H9 (cell line): ENCODE data around the gene SLC22A15. TPM values are rescaled to one million over a fixed set of nuclear protein-coding genes. Genes with fewer than 3 reads are reported as not detected.

ENCODE experiments used
- DNase-seq: peaks from one replicate; pipeline ENCODE4 v3.0.0-alpha.2; 2017
- H2AFZ ChIP-seq: one replicate; pipeline ENCODE4 v1.6.1; 2013; ENCODE audit warnings: mild to moderate bottlenecking, low read length, control low read depth, moderate library complexity
- H2AK5ac ChIP-seq: 2 replicates; pipeline ENCODE4 v1.6.1; 2013; ENCODE audit warnings: low read length, control low read depth, mixed read lengths; ENCODE audit not compliant: insufficient read length
- H2BK120ac ChIP-seq: one replicate; pipeline ENCODE4 v1.6.1; 2013; ENCODE audit warnings: low read depth, mild to moderate bottlenecking, low read length, control low read depth, inconsistent platforms; ENCODE audit not compliant: poor library complexity, severe bottlenecking
- H2BK12ac ChIP-seq: 2 replicates; pipeline ENCODE4 v1.6.1; 2013; ENCODE audit warnings: low read length, control low read depth, mixed read lengths, low read depth; ENCODE audit not compliant: insufficient read length
- H2BK15ac ChIP-seq: 2 replicates; pipeline ENCODE4 v1.6.1; 2013; ENCODE audit warnings: low read depth, low read length, control low read depth
- H2BK20ac ChIP-seq: one replicate; pipeline ENCODE4 v1.6.1; 2013; ENCODE audit warnings: low read depth, mild to moderate bottlenecking, low read length, control low read depth, inconsistent platforms; ENCODE audit not compliant: poor library complexity, severe bottlenecking
- H2BK5ac ChIP-seq: 2 replicates; pipeline ENCODE4 v1.6.1; 2013; ENCODE audit warnings: low read length, control low read depth, mixed read lengths; ENCODE audit not compliant: insufficient read length
- H3K14ac ChIP-seq: 2 replicates; pipeline ENCODE4 v1.6.1; 2013; ENCODE audit warnings: low read length, control low read depth; ENCODE audit not compliant: insufficient read depth
- H3K18ac ChIP-seq: 2 replicates; pipeline ENCODE4 v1.6.1; 2013; ENCODE audit warnings: low read depth, mild to moderate bottlenecking, mixed read lengths, low read length, control low read depth; ENCODE audit not compliant: insufficient read length
- H3K23ac ChIP-seq: 2 replicates; pipeline ENCODE4 v1.6.1; 2013; ENCODE audit warnings: low read length, control low read depth, mixed read lengths, low read depth; ENCODE audit not compliant: insufficient read length
- H3K23me2 ChIP-seq: 2 replicates; pipeline ENCODE4 v1.6.1; 2013; ENCODE audit warnings: low read depth, mild to moderate bottlenecking, mixed read lengths, low read length, control low read depth; ENCODE audit not compliant: insufficient read length, poor library complexity, severe bottlenecking
- H3K27ac ChIP-seq: 2 replicates; pipeline ENCODE4 v1.5.1; 2013; ENCODE audit warnings: low read length, control low read depth, mixed read lengths, low read depth; ENCODE audit not compliant: insufficient read length
- H3K27me3 ChIP-seq: 2 replicates; pipeline ENCODE4 v1.6.1; 2013; ENCODE audit warnings: low read length, control low read depth, inconsistent platforms; ENCODE audit not compliant: insufficient read depth
- H3K4ac ChIP-seq: 2 replicates; pipeline ENCODE4 v1.6.1; 2013; ENCODE audit warnings: low read depth, mild to moderate bottlenecking, control low read depth, inconsistent platforms, low read length, moderate library complexity
- H3K4me1 ChIP-seq: 2 replicates; pipeline ENCODE4 v1.6.1; 2013; ENCODE audit warnings: low read length, control low read depth, inconsistent platforms; ENCODE audit not compliant: insufficient read depth
- H3K4me2 ChIP-seq: 2 replicates; pipeline ENCODE4 v1.6.1; 2013; ENCODE audit warnings: low read length, control low read depth, mixed read lengths; ENCODE audit not compliant: insufficient read length, insufficient read depth
- H3K56ac ChIP-seq: 2 replicates; pipeline ENCODE4 v1.6.1; 2013; ENCODE audit warnings: low read depth, mild to moderate bottlenecking, mixed read lengths, low read length, control low read depth; ENCODE audit not compliant: insufficient read length
- H3K79me1 ChIP-seq: 2 replicates; pipeline ENCODE4 v1.6.1; 2013; ENCODE audit warnings: low read depth, mild to moderate bottlenecking, moderate library complexity, low read length, control low read depth, inconsistent platforms; ENCODE audit not compliant: insufficient read depth, poor library complexity, severe bottlenecking
- H3K79me2 ChIP-seq: 2 replicates; pipeline ENCODE4 v1.6.1; 2013; ENCODE audit warnings: low read length, control low read depth, inconsistent platforms; ENCODE audit not compliant: insufficient read depth
- H3K9ac ChIP-seq: 2 replicates; pipeline ENCODE4 v1.6.1; 2013; ENCODE audit warnings: low read length, control low read depth, mixed read lengths; ENCODE audit not compliant: insufficient read length; ENCODE audit errors: extremely low read depth
- H3K9me3 ChIP-seq: one replicate; pipeline ENCODE4 v1.6.1; 2013; ENCODE audit warnings: low read depth, low read length, inconsistent platforms; ENCODE audit not compliant: control insufficient read depth
- H3T11ph ChIP-seq: one replicate; pipeline ENCODE4 v1.6.1; 2013; ENCODE audit warnings: mild to moderate bottlenecking, low read length, control low read depth, inconsistent platforms
- H4K20me1 ChIP-seq: one replicate; pipeline ENCODE4 v1.6.1; 2013; ENCODE audit not compliant: control insufficient read depth, insufficient read length, insufficient read depth
- H4K5ac ChIP-seq: 2 replicates; pipeline ENCODE4 v1.6.1; 2013; ENCODE audit warnings: low read depth, mild to moderate bottlenecking, mixed read lengths, low read length, control low read depth; ENCODE audit not compliant: insufficient read length
- H4K8ac ChIP-seq: replicated peaks from 2 replicates; pipeline ENCODE4 v1.6.1; 2013; ENCODE audit warnings: low read length, control low read depth, mixed read lengths, low read depth; ENCODE audit not compliant: insufficient read length
- H4K91ac ChIP-seq: 2 replicates; pipeline ENCODE4 v1.6.1; 2013; ENCODE audit warnings: low read depth, mild to moderate bottlenecking, moderate library complexity, mixed read lengths, low read length, control low read depth; ENCODE audit not compliant: insufficient read length
- H3K27ac Mint-ChIP-seq, 3 experiments: 2 replicates in 2 of 3; 3 replicates in 1 of 3; pipeline ENCODE4 v1.8.0; 2020 to 2021; ENCODE audit warnings: mixed read lengths in 3 of 3, mild to moderate bottlenecking in 1 of 3, moderate library complexity in 1 of 3
- H3K27me3 Mint-ChIP-seq: 2 replicates; pipeline ENCODE4 v1.8.0; 2021; ENCODE audit warnings: low read depth, mild to moderate bottlenecking, moderate library complexity, mixed read lengths
- H3K36me3 Mint-ChIP-seq, 3 experiments: 2 replicates in 2 of 3; 3 replicates in 1 of 3; pipeline ENCODE4 v1.8.0; 2020 to 2021; ENCODE audit warnings: low read depth in 3 of 3, mixed read lengths in 3 of 3; ENCODE audit not compliant: insufficient read depth in 1 of 3
- H3K4me1 Mint-ChIP-seq, 2 experiments: 2 replicates each; pipeline ENCODE4 v1.8.0; 2020; ENCODE audit warnings: mixed read lengths in 2 of 2
- H3K4me3 Mint-ChIP-seq, 2 experiments: 2 replicates in 1 of 2; 3 replicates in 1 of 2; pipeline ENCODE4 v1.8.0; 2020 to 2021; ENCODE audit warnings: mild to moderate bottlenecking in 2 of 2, mixed read lengths in 2 of 2, moderate library complexity in 1 of 2
- H3K9me3 Mint-ChIP-seq, 2 experiments: 2 replicates in 1 of 2; 3 replicates in 1 of 2; pipeline ENCODE4 v1.8.0; 2020; ENCODE audit warnings: mild to moderate bottlenecking in 2 of 2, mixed read lengths in 2 of 2, moderate library complexity in 1 of 2
- WGBS: extraction: QIAGEN DNeasy Blood & Tissue Kit; methylation state at CpG from one replicate; pipeline ENCODE4 v1.1.7; 2013; ENCODE audit warnings: missing lambda C conversion rate, low lambda C conversion rate, mixed read lengths; ENCODE audit not compliant: insufficient read length; ENCODE audit errors: extremely low coverage; 5-methylcytosine and 5-hydroxymethylcytosine counted together
- total RNA-seq: library from RNA; stranded (reverse); gene quantifications from 2 replicates; pipeline ENCODE4 v1.2.1, GENCODE V29; 2021
- TF ChIP-seq, protein P1 (sequence below): fragments of 200-600 bp; sonication (generic); conservative IDR thresholded peaks from 3 replicates; pipeline ENCODE4 v1.8.0; 2021; ENCODE audit warnings: antibody characterized with exemption, mild to moderate bottlenecking

SLC22A15 gene
- total RNA-seq, 1 experiment from 2014 or later: 3.2 TPM

DNA sequence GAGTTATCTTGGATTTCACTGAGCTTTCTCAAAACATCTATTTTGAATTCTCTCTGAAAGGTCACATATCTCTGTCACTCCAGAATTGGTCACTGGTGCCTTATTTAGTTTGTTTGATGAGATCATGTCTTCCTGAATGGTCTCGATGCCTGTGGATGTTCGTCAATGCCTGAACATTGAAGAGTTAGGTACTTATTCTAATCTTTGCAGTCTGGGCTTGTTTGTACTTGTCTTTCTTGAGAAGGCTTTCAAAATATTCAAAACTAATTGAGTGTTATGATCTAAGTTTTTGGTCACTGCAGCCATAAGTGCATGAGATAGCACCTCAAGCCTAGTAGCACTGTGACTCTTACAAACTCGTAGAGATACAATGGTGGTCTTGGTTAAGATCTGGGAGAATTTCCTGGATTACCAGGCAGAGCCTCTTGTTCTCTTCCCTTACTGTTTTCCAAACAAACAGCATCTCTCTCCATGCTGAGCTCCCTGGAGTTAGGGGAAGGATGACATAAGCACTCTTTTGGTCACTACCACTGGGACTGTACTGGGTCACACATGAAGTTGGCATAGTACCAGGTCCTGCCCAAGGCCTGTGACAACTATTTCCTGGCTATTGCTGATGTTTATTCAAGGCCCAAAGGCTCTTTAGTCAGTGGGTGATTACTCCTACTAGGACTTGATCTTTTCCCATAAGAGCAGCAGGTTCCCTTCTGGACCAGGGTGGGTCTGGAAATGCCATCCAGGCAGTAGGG lies 25.6 kb downstream of the SLC22A15 start:
- TF ChIP-seq, protein P1, sequence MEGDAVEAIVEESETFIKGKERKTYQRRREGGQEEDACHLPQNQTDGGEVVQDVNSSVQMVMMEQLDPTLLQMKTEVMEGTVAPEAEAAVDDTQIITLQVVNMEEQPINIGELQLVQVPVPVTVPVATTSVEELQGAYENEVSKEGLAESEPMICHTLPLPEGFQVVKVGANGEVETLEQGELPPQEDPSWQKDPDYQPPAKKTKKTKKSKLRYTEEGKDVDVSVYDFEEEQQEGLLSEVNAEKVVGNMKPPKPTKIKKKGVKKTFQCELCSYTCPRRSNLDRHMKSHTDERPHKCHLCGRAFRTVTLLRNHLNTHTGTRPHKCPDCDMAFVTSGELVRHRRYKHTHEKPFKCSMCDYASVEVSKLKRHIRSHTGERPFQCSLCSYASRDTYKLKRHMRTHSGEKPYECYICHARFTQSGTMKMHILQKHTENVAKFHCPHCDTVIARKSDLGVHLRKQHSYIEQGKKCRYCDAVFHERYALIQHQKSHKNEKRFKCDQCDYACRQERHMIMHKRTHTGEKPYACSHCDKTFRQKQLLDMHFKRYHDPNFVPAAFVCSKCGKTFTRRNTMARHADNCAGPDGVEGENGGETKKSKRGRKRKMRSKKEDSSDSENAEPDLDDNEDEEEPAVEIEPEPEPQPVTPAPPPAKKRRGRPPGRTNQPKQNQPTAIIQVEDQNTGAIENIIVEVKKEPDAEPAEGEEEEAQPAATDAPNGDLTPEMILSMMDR: no peak
- Histone ChIP-seq H3K9ac (no peak overlapping the region), H4K91ac (no peak overlapping the region), H3K4me1 (peaks cover 4% of the 10 kb centered on the region; the same call in 1 of the 2 replicates), H2BK15ac (no peak overlapping the region), H3K23ac (no peak overlapping the region), H3K4me2 (no peak overlapping the region), H3K79me1 (no peaks in the 10 kb centered on the region), H2BK12ac (no peak overlapping the region), H4K8ac (no peak overlapping the region), H3K27ac (no peak overlapping the region), H3K27me3 (no peaks in the 10 kb centered on the region), H4K5ac (no peak overlapping the region), H3K14ac (no peak overlapping the region), H3K23me2 (no peaks in the 10 kb centered on the region), H3K56ac (no peak overlapping the region), H3K4ac (no peak overlapping the region), H3K79me2 (no peaks in the 10 kb centered on the region), H3K18ac (no peak overlapping the region), H3T11ph (no peak overlapping the region), H3K9me3 (no peaks in the 10 kb centered on the region), H2AFZ (no peak overlapping the region), H2BK20ac (no peak overlapping the region), H4K20me1 (no peaks in the 10 kb centered on the region), H2BK5ac (no peak overlapping the region), H2BK120ac (no peak overlapping the region), H2AK5ac (no peak overlapping the region)
- Mint-ChIP-seq H3K4me3 (no peak overlapping the region), H3K4me1 (peaks cover 7 to 16% of the 10 kb centered on the region in 2 experiments), H3K36me3 (peaks cover 30 to 45% (median 32%) of the 10 kb centered on the region in 3 experiments), H3K27me3 (no peaks in the 10 kb centered on the region), H3K27ac (no peak overlapping the region), H3K9me3 (peaks cover 19 to 20% of the 10 kb centered on the region in 2 experiments)
- WGBS: no CpG with 5 or more reads among the region's 3 CpGs
- no peak for DNase-seq
